GM13976 (cell line): ENCODE measurements around the gene CACNA2D3.

ENCODE experiments used
- DNase-seq: peaks from one replicate; pipeline ENCODE4 v3.0.0; 2012; ENCODE audit warnings: low spot score
- CTCF ChIP-seq: IDR thresholded peaks from 2 replicates; pipeline ENCODE4 v1.5.1; 2012; ENCODE audit warnings: borderline replicate concordance, mild to moderate bottlenecking; ENCODE audit not compliant: insufficient read depth; ENCODE audit errors: extremely low read depth, missing control alignments, control extremely low read depth
- in situ Hi-C: fragments of 300-500 bp; cut with MboI; formaldehyde crosslinking; loops from one replicate; pipeline ENCODE4 v1.12.0; 2022; ENCODE audit warnings: low sequenced_read_pairs, mixed read lengths, inconsistent platforms; ENCODE audit not compliant: unreplicated experiment

The CACNA2D3 gene

GRCh38 chr3:54661151-54661550 is 538.8 kb downstream of the CACNA2D3 start:
- in situ Hi-C loops, result no loop called here

GRCh38 chr3:54663501-54664011 is 541.2 kb downstream of the CACNA2D3 start:
- TF ChIP-seq CTCF, result no peak
- no peak for DNase-seq
- in situ Hi-C loops, result no loop called here

More at GRCh38 chr3:54661151-54661550, 538.8 kb downstream of the CACNA2D3 start:
- DNase-seq, result no peak
- no peak for TF ChIP-seq CTCF

- in situ Hi-C loops, result no loop called here
- DNase-seq, result no peak
- TF ChIP-seq CTCF, result no peak
Observed at GRCh38 chr3:54665016-54665600, 542.8 kb downstream of the CACNA2D3 start.

GRCh38 chr3:54668236-54668635 is 545.9 kb downstream of the CACNA2D3 start:
- TF ChIP-seq CTCF, result no peak
- in situ Hi-C loops, result no loop called here

GRCh38 chr3:54670201-54671000 is 548.0 kb downstream of the CACNA2D3 start:
- TF ChIP-seq CTCF, result no peak
- in situ Hi-C loops, result no loop called here
- no peak for DNase-seq

More at GRCh38 chr3:54668236-54668635, 545.9 kb downstream of the CACNA2D3 start:
- no peak for DNase-seq

- TF ChIP-seq CTCF, result no peak
- in situ Hi-C loops, result no loop called here
- no peak for DNase-seq
Observed at GRCh38 chr3:54671511-54671910, 549.2 kb downstream of the CACNA2D3 start.
